WTC11 (cell line): ENCODE data around the gene LCP1. TPM values are rescaled to one million over a fixed set of nuclear protein-coding genes. Genes with fewer than 3 reads are reported as not detected.

Source experiments
- ATAC-seq: fragments of 200-7000 bp; cut with Tn5 transposase; 2 replicates; pipeline ENCODE4 v1.10.0; 2021; ENCODE audit warnings: mild to moderate bottlenecking, moderate library complexity
- CTCF ChIA-PET: fragments of 300-600 bp; sonication (Branson Sonifier 250); formaldehyde crosslinking; loops from one replicate; lab custom pipeline; 2021; ENCODE audit warnings: antibody characterized with exemption; lab: Charles Lee
- POLR2A ChIA-PET: fragments of 350-600 bp; sonication (Branson Sonifier 250); formaldehyde crosslinking; loops from one replicate; lab custom pipeline; 2021; ENCODE audit warnings: antibody characterized with exemption; lab: Charles Lee
- DNase-seq: peaks from one replicate; pipeline ENCODE4 v3.0.0; 2021; ENCODE audit warnings: low spot score
- H3K27ac Mint-ChIP-seq: 2 replicates; pipeline ENCODE4 v1.8.0; 2021; ENCODE audit warnings: mixed read lengths
- H3K27me3 Mint-ChIP-seq: 2 replicates; pipeline ENCODE4 v1.8.0; 2021; ENCODE audit warnings: low read depth, mild to moderate bottlenecking, moderate library complexity, mixed read lengths
- H3K36me3 Mint-ChIP-seq: 2 replicates; pipeline ENCODE4 v1.8.0; 2021; ENCODE audit warnings: mixed read lengths
- H3K4me1 Mint-ChIP-seq: 2 replicates; pipeline ENCODE4 v1.8.0; 2022; ENCODE audit warnings: mixed read lengths
- H3K4me3 Mint-ChIP-seq: 2 replicates; pipeline ENCODE4 v1.8.0; 2021; ENCODE audit warnings: mild to moderate bottlenecking, moderate library complexity, mixed read lengths
- H3K9me3 Mint-ChIP-seq: 2 replicates; pipeline ENCODE4 v1.8.0; 2021; ENCODE audit warnings: mixed read lengths
- CBFB ChIP-seq: sonication (generic); formaldehyde crosslinking; IDR thresholded peaks from 2 replicates; pipeline ENCODE4 v1.8.1; 2022; ENCODE audit warnings: mild to moderate bottlenecking, low read depth, missing genetic modification reagents
- ELF4 ChIP-seq: sonication (generic); formaldehyde crosslinking; IDR thresholded peaks from 2 replicates; pipeline ENCODE4 v1.8.1; 2022; ENCODE audit warnings: low read depth, mild to moderate bottlenecking, moderate library complexity, missing genetic modification reagents
- EMX1 ChIP-seq: fragments of 250-450 bp; sonication (Bioruptor Pico); IDR thresholded peaks from 2 replicates; pipeline ENCODE4 v1.8.0; 2021; ENCODE audit warnings: mild to moderate bottlenecking
- FOXP1 ChIP-seq: sonication (generic); formaldehyde crosslinking; IDR thresholded peaks from 2 replicates; pipeline ENCODE4 v1.8.0; 2022; ENCODE audit warnings: missing genetic modification reagents, mild to moderate bottlenecking, moderate library complexity, borderline replicate concordance
- GRHL2 ChIP-seq: fragments of 250-450 bp; sonication (Bioruptor Pico); IDR thresholded peaks from 2 replicates; pipeline ENCODE4 v1.8.0; 2022; ENCODE audit warnings: mild to moderate bottlenecking, moderate library complexity; ENCODE audit not compliant: insufficient replicate concordance, severe bottlenecking
- MXD4 ChIP-seq: fragments of 250-450 bp; sonication (Bioruptor Pico); IDR thresholded peaks from 2 replicates; pipeline ENCODE4 v1.8.0; 2021; ENCODE audit warnings: mild to moderate bottlenecking, moderate library complexity, borderline replicate concordance
- NR3C1 ChIP-seq: sonication (generic); formaldehyde crosslinking; conservative IDR thresholded peaks from 2 replicates; pipeline ENCODE4 v1.8.1; 2023; ENCODE audit warnings: low read depth, mild to moderate bottlenecking, missing genetic modification reagents
- OVOL2 ChIP-seq: fragments of 250-450 bp; sonication (Bioruptor Pico); IDR thresholded peaks from 2 replicates; pipeline ENCODE4 v1.9.0; 2021; ENCODE audit warnings: mild to moderate bottlenecking, borderline replicate concordance
- SMAD3 ChIP-seq: sonication (generic); formaldehyde crosslinking; IDR thresholded peaks from 2 replicates; pipeline ENCODE4 v1.8.0; 2022; ENCODE audit warnings: missing genetic modification reagents, mild to moderate bottlenecking, borderline replicate concordance
- SMAD4 ChIP-seq: sonication (generic); formaldehyde crosslinking; IDR thresholded peaks from 2 replicates; pipeline ENCODE4 v1.8.0; 2022; ENCODE audit warnings: mild to moderate bottlenecking, missing genetic modification reagents
- TCF7 ChIP-seq: sonication (generic); formaldehyde crosslinking; IDR thresholded peaks from 2 replicates; pipeline ENCODE4 v1.8.0; 2022; ENCODE audit warnings: mild to moderate bottlenecking, low read depth, missing genetic modification reagents, moderate library complexity
- TEAD4 ChIP-seq: sonication (generic); formaldehyde crosslinking; IDR thresholded peaks from 2 replicates; pipeline ENCODE4 v1.8.0; 2022; ENCODE audit warnings: mild to moderate bottlenecking, missing genetic modification reagents
- ZNF138 ChIP-seq: sonication (generic); formaldehyde crosslinking; conservative IDR thresholded peaks from 2 replicates; pipeline ENCODE4 v1.8.1; 2022; ENCODE audit warnings: mild to moderate bottlenecking, moderate library complexity, missing genetic modification reagents
- ZNF416 ChIP-seq: fragments of 250-450 bp; sonication (Bioruptor Pico); IDR thresholded peaks from 2 replicates; pipeline ENCODE4 v1.9.0; 2021; ENCODE audit warnings: mild to moderate bottlenecking, inconsistent platforms
- total RNA-seq: library from RNA; stranded (reverse); gene quantifications from 3 replicates; pipeline ENCODE4 v1.2.3, GENCODE V29; 2021
- TF ChIP-seq, protein P1 (sequence below): sonication (generic); formaldehyde crosslinking; IDR thresholded peaks from 2 replicates; pipeline ENCODE4 v1.8.1; 2022; ENCODE audit warnings: mild to moderate bottlenecking, missing genetic modification reagents, moderate library complexity, borderline replicate concordance
- TF ChIP-seq, protein P2 (sequence below): sonication (generic); formaldehyde crosslinking; IDR thresholded peaks from 2 replicates; pipeline ENCODE4 v1.8.0; 2022; ENCODE audit warnings: mild to moderate bottlenecking, missing genetic modification reagents
- TF ChIP-seq, protein P3 (sequence below): sonication (generic); formaldehyde crosslinking; IDR thresholded peaks from 2 replicates; pipeline ENCODE4 v1.8.1; 2023; ENCODE audit warnings: mild to moderate bottlenecking, missing genetic modification reagents
- TF ChIP-seq, protein P4 (sequence below): sonication (generic); formaldehyde crosslinking; IDR thresholded peaks from 2 replicates; pipeline ENCODE4 v1.8.1; 2023; ENCODE audit warnings: mild to moderate bottlenecking, moderate library complexity, missing genetic modification reagents
- TF ChIP-seq, protein P5 (sequence below): sonication (generic); formaldehyde crosslinking; IDR thresholded peaks from 2 replicates; pipeline ENCODE4 v1.8.0; 2022; ENCODE audit warnings: mild to moderate bottlenecking, missing genetic modification reagents
- TF ChIP-seq, protein P6 (sequence below): sonication (generic); formaldehyde crosslinking; IDR thresholded peaks from 2 replicates; pipeline ENCODE4 v1.8.0; 2023; ENCODE audit warnings: missing genetic modification reagents

The LCP1 gene
- total RNA-seq, 1 experiment from 2014 or later = 3.2 TPM

DNA sequence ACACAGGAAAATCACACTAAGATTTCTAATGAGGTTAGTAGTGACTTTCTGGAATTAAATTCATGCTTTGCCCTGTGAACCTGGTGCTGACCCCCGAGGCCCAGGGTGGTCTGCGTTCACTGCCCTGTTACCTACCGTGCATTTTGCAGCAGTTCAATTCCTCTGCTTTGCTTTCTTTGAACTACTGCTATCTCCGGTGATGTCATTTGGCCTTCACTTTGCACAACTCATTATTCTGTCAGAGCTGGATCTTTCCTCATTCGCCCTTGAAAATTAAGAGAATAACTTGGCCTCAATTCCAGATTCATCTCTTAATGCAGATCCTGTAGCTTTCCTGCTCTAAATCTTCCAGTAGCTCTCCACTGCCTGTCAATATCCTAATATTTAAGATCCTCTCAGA is 21.0 kb upstream of the LCP1 start:
- Mint-ChIP-seq H3K9me3 (no peaks in the 10 kb centered on the region), H3K4me3 (no peak overlapping the region), H3K27me3 (no peaks in the 10 kb centered on the region; the same call in 1 of the 2 replicates), H3K4me1 (peaks cover 4% of the 10 kb centered on the region), H3K27ac (no peak overlapping the region), H3K36me3 (no peaks in the 10 kb centered on the region)
- ChIA-PET POLR2A (no interaction called here), CTCF (interaction anchor here (0.6 kb wide), 1 partner anchor 113 kb away, joined by 3 read pairs; no protein-coding TSS in a partner anchor)
- no peak for DNase-seq
- no peak for TF ChIP-seq SMAD4 (CRISPR knock-in tag)
- no peak for TF ChIP-seq CBFB
- TF ChIP-seq TEAD4 (CRISPR knock-in tag) = no peak
- TF ChIP-seq ZNF138 (CRISPR knock-in tag) = no peak
- TF ChIP-seq NR3C1 (CRISPR knock-in tag) = no peak
- TF ChIP-seq ELF4 = no peak
- TF ChIP-seq, protein P1, sequence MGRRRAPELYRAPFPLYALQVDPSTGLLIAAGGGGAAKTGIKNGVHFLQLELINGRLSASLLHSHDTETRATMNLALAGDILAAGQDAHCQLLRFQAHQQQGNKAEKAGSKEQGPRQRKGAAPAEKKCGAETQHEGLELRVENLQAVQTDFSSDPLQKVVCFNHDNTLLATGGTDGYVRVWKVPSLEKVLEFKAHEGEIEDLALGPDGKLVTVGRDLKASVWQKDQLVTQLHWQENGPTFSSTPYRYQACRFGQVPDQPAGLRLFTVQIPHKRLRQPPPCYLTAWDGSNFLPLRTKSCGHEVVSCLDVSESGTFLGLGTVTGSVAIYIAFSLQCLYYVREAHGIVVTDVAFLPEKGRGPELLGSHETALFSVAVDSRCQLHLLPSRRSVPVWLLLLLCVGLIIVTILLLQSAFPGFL (CRISPR knock-in tag) = no peak
- TF ChIP-seq GRHL2 = no peak
- no peak for ATAC-seq

DNA sequence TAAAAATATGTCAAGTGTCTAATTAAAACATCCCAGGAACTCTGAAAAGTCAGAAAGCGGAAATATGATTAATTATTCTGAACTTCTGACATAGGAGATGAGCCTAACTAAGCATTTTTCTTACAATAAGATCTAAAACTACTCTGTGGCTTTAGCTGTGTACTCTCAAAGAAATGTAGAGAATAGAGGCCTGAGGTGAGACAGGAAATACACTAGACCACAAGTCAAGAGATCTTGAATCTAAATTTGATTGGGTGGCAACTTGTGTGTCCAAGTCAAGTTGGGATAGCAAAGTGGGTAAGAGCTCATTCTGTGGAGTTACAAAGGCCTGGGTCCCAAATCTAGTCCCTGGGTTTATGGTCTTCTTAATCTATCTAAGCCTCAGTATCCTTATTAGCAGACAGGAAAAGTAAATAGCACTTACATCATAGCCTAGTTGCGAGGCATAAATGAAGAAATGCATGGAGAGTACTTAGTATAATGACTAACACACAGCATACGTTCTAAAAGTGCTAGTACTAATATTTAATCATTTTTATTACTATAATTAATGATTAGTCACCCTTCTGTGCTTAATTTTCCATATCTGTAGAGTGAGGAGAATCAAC is 20.3 kb upstream of the LCP1 start:
- H3K4me1 Mint-ChIP-seq = no peaks in the 10 kb centered on the region
- no peaks in the 10 kb centered on the region for H3K9me3 Mint-ChIP-seq
- no peaks in the 10 kb centered on the region for H3K36me3 Mint-ChIP-seq
- H3K27me3 Mint-ChIP-seq = no peaks in the 10 kb centered on the region; the same call in 1 of the 2 replicates
- ATAC-seq = no peak
- no peak for DNase-seq
- CTCF ChIA-PET = no interaction called here
- H3K27ac Mint-ChIP-seq = no peak overlapping the region
- POLR2A ChIA-PET = no interaction called here
- TF ChIP-seq SMAD4 (CRISPR knock-in tag) (no peak), SMAD3 (no peak), FOXP1 (CRISPR knock-in tag) (no peak), OVOL2 (CRISPR knock-in tag) (no peak)
- TF ChIP-seq, protein P2, sequence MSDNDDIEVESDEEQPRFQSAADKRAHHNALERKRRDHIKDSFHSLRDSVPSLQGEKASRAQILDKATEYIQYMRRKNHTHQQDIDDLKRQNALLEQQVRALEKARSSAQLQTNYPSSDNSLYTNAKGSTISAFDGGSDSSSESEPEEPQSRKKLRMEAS (CRISPR knock-in tag) = no peak
- TF ChIP-seq, protein P3, sequence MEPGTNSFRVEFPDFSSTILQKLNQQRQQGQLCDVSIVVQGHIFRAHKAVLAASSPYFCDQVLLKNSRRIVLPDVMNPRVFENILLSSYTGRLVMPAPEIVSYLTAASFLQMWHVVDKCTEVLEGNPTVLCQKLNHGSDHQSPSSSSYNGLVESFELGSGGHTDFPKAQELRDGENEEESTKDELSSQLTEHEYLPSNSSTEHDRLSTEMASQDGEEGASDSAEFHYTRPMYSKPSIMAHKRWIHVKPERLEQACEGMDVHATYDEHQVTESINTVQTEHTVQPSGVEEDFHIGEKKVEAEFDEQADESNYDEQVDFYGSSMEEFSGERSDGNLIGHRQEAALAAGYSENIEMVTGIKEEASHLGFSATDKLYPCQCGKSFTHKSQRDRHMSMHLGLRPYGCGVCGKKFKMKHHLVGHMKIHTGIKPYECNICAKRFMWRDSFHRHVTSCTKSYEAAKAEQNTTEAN (CRISPR knock-in tag) = no peak
- TF ChIP-seq, protein P4, sequence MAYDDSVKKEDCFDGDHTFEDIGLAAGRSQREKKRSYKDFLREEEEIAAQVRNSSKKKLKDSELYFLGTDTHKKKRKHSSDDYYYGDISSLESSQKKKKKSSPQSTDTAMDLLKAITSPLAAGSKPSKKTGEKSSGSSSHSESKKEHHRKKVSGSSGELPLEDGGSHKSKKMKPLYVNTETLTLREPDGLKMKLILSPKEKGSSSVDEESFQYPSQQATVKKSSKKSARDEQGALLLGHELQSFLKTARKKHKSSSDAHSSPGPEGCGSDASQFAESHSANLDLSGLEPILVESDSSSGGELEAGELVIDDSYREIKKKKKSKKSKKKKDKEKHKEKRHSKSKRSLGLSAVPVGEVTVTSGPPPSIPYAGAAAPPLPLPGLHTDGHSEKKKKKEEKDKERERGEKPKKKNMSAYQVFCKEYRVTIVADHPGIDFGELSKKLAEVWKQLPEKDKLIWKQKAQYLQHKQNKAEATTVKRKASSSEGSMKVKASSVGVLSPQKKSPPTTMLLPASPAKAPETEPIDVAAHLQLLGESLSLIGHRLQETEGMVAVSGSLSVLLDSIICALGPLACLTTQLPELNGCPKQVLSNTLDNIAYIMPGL = no peak
- TF ChIP-seq, protein P5, sequence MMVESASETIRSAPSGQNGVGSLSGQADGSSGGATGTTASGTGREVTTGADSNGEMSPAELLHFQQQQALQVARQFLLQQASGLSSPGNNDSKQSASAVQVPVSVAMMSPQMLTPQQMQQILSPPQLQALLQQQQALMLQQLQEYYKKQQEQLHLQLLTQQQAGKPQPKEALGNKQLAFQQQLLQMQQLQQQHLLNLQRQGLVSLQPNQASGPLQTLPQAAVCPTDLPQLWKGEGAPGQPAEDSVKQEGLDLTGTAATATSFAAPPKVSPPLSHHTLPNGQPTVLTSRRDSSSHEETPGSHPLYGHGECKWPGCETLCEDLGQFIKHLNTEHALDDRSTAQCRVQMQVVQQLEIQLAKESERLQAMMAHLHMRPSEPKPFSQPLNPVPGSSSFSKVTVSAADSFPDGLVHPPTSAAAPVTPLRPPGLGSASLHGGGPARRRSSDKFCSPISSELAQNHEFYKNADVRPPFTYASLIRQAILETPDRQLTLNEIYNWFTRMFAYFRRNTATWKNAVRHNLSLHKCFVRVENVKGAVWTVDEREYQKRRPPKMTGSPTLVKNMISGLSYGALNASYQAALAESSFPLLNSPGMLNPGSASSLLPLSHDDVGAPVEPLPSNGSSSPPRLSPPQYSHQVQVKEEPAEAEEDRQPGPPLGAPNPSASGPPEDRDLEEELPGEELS (CRISPR knock-in tag) = no peak
- no peak overlapping the region for H3K4me3 Mint-ChIP-seq

DNA sequence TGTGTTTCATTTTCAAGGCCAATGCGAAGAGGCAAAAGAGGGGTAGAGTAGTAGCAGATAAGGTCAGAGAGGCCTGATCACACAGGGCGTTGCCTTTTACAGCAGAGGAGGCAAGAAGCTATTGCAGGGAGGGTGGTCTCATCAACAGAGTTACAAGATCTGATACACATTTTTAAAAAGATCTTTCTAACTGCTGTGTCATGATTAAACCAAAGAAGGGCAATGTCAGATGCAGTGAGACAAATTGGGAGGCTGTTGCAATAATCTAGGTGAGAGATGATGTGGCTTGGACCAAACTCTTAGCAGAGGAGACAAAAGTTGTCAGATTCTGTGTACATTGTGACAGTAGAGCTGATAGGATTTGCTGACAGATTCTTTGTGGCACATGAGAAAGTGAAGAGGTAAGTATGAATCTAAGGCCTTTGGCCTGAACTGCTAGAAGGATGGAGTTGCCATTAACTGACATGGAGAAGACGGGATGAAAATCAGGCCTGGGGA is 16.8 kb upstream of the LCP1 start:
- ATAC-seq = no peak
- no peaks in the 10 kb centered on the region for H3K4me1 Mint-ChIP-seq
- no peaks in the 10 kb centered on the region for H3K36me3 Mint-ChIP-seq
- POLR2A ChIA-PET = no interaction called here
- H3K27me3 Mint-ChIP-seq = no peaks in the 10 kb centered on the region; the same call in 1 of the 2 replicates
- no peak for DNase-seq
- no peak overlapping the region for H3K27ac Mint-ChIP-seq
- H3K4me3 Mint-ChIP-seq = no peak overlapping the region
- TF ChIP-seq MXD4 (CRISPR knock-in tag) (no peak), NR3C1 (CRISPR knock-in tag) (no peak), EMX1 (CRISPR knock-in tag) (no peak), TCF7 (no peak), ZNF138 (CRISPR knock-in tag) (no peak), ZNF416 (no peak)
- TF ChIP-seq, protein P2 (CRISPR knock-in tag) = no peak
- TF ChIP-seq, protein P6, sequence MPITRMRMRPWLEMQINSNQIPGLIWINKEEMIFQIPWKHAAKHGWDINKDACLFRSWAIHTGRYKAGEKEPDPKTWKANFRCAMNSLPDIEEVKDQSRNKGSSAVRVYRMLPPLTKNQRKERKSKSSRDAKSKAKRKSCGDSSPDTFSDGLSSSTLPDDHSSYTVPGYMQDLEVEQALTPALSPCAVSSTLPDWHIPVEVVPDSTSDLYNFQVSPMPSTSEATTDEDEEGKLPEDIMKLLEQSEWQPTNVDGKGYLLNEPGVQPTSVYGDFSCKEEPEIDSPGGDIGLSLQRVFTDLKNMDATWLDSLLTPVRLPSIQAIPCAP (CRISPR knock-in tag) = no peak
- TF ChIP-seq, all 79 proteins: peak for 0
- no peaks in the 10 kb centered on the region for H3K9me3 Mint-ChIP-seq
- CTCF ChIA-PET = interaction anchor here (0.9 to 1.3 kb wide), 2 partner anchors 28 to 123 kb away, joined by 3 read pairs; no protein-coding TSS in a partner anchor
